Measurements from ENCODE around the gene TSBP1.
"Not testable (repeated sequence)": the region's sequence is repeated elsewhere in the genome, so short reads cannot be mapped to it uniquely, and the experiment has no call there.

DNA sequence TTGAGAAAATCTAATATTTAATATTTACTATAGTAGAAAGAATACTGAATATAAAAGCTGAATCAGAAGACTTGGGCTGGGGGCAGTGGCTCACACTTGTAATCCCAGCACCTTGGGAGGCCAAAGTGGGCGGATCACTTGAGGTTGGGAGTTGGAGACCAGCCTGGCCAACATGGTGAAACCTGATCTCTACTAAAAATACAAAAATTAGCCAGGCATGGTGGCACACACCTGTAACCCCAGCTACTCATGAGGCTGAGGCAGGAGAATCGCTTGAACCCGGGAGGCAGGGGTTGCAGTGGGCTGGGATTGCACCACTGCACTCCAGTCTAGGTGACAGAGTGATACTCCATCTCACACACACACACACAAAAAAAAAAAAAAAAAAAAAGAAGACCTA is 76.7 kb downstream of the TSBP1 start:
- not testable (repeated sequence) for TF ChIP-seq ELF4 (IDR thresholded peaks at IDR 0.05); TARDBP (IDR thresholded peaks at IDR 0.05); BHLHE40 (IDR thresholded peaks at IDR 0.05; ENCODE audit: borderline replicate concordance); SP1 (IDR thresholded peaks at IDR 0.05); FOXM1 (IDR thresholded peaks at IDR 0.05; ENCODE audit: borderline replicate concordance); HDGF (IDR thresholded peaks at IDR 0.05; ENCODE audit: borderline replicate concordance); LEF1 (IDR thresholded peaks at IDR 0.05; ENCODE audit: borderline replicate concordance); FOXK2 (IDR thresholded peaks at IDR 0.05); SUZ12 (IDR thresholded peaks at IDR 0.05); FOXA1 (IDR thresholded peaks at IDR 0.05); NFRKB (IDR thresholded peaks at IDR 0.05); CTBP1 (IDR thresholded peaks at IDR 0.05; ENCODE audit: borderline replicate concordance); L3MBTL2 (conservative IDR thresholded peaks at IDR 0.05)
- TF ChIP-seq, protein P1, sequence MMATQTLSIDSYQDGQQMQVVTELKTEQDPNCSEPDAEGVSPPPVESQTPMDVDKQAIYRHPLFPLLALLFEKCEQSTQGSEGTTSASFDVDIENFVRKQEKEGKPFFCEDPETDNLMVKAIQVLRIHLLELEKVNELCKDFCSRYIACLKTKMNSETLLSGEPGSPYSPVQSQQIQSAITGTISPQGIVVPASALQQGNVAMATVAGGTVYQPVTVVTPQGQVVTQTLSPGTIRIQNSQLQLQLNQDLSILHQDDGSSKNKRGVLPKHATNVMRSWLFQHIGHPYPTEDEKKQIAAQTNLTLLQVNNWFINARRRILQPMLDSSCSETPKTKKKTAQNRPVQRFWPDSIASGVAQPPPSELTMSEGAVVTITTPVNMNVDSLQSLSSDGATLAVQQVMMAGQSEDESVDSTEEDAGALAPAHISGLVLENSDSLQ (IDR thresholded peaks at IDR 0.05), result not testable (repeated sequence)

All from HEK293T (cell line).